Astrocyte (in vitro differentiated cells and primary cell): ENCODE results near the gene OR51B6.

Experiments used
- CTCF ChIP-seq: IDR thresholded peaks from 2 replicates; pipeline ENCODE4 v1.5.1; 2011; ENCODE audit warnings: low read depth, mild to moderate bottlenecking, inconsistent platforms, low read length, moderate library complexity; ENCODE audit not compliant: insufficient read depth
- EZH2 ChIP-seq: IDR thresholded peaks from 2 replicates; pipeline ENCODE4 v1.6.1; 2012; ENCODE audit warnings: mild to moderate bottlenecking, low read length, inconsistent platforms; ENCODE audit not compliant: insufficient read depth

GRCh38 chr11:5349550-5349949 is 1.8 kb upstream of the OR51B6 start:
- TF ChIP-seq CTCF (no peak), EZH2 (no peak)
